Astrocyte (in vitro differentiated cells and primary cell): ENCODE data around the gene ATG9B. TPM values are rescaled to one million over a fixed set of nuclear protein-coding genes. Genes with fewer than 3 reads are reported as not detected.
A peak's percentile ranks its signal among the peaks of the same experiment; 100 is the strongest.

ENCODE experiments used
- DNase-seq: peaks from one replicate; pipeline ENCODE4 v3.0.0-alpha.2; 2010; ENCODE audit warnings: low read depth
- FAIRE-seq: peaks from 2 replicates; lab custom pipeline; 2011; peaks lifted over from hg19 to GRCh38; lab: Jason Lieb, UNC
- H2AFZ ChIP-seq: 2 replicates; pipeline ENCODE4 v1.6.0; 2012; ENCODE audit warnings: low read depth, low read length, inconsistent platforms
- H3K27ac ChIP-seq: 2 replicates; pipeline ENCODE4 v1.5.1; 2011; ENCODE audit warnings: low read depth, low read length, inconsistent platforms
- H3K27me3 ChIP-seq: 2 replicates; pipeline ENCODE4 v1.6.0; 2011; ENCODE audit warnings: low read length, inconsistent platforms; ENCODE audit not compliant: insufficient read depth
- H3K36me3 ChIP-seq: 2 replicates; pipeline ENCODE4 v1.5.1; 2011; ENCODE audit warnings: low read length, inconsistent platforms; ENCODE audit not compliant: insufficient read depth
- H3K4me1 ChIP-seq: 2 replicates; pipeline ENCODE4 v1.5.1; 2011; ENCODE audit warnings: low read length, inconsistent platforms; ENCODE audit not compliant: insufficient read depth
- H3K4me2 ChIP-seq: 2 replicates; pipeline ENCODE4 v1.6.0; 2012; ENCODE audit warnings: low read length, inconsistent platforms
- H3K4me3 ChIP-seq: 2 replicates; pipeline ENCODE4 v1.5.1; 2011; ENCODE audit warnings: low read depth, mild to moderate bottlenecking, low read length, inconsistent platforms; ENCODE audit not compliant: insufficient read depth
- H3K79me2 ChIP-seq: 2 replicates; pipeline ENCODE4 v1.6.0; 2012; ENCODE audit warnings: mild to moderate bottlenecking, low read length, inconsistent platforms; ENCODE audit not compliant: insufficient read depth
- H3K9ac ChIP-seq: 2 replicates; pipeline ENCODE4 v1.6.0; 2012; ENCODE audit warnings: mild to moderate bottlenecking, low read length, inconsistent platforms
- H3K9me3 ChIP-seq: 2 replicates; pipeline ENCODE4 v1.5.1; 2012; ENCODE audit warnings: low read depth, mild to moderate bottlenecking, low read length, inconsistent platforms; ENCODE audit not compliant: insufficient read depth
- H4K20me1 ChIP-seq: 2 replicates; pipeline ENCODE4 v1.6.0; 2012; ENCODE audit warnings: low read length, inconsistent platforms; ENCODE audit not compliant: insufficient read depth
- H3K27ac Mint-ChIP-seq: one replicate; pipeline ENCODE4 v1.8.0; 2021; ENCODE audit warnings: mild to moderate bottlenecking, mixed read lengths; ENCODE audit not compliant: unreplicated experiment
- H3K27me3 Mint-ChIP-seq: one replicate; pipeline ENCODE4 v1.8.0; 2021; ENCODE audit warnings: low read depth, mixed read lengths; ENCODE audit not compliant: unreplicated experiment
- H3K36me3 Mint-ChIP-seq: one replicate; pipeline ENCODE4 v1.8.0; 2021; ENCODE audit warnings: low read depth, mixed read lengths; ENCODE audit not compliant: unreplicated experiment
- H3K4me1 Mint-ChIP-seq: one replicate; pipeline ENCODE4 v1.8.0; 2021; ENCODE audit warnings: low read depth, mixed read lengths; ENCODE audit not compliant: unreplicated experiment
- H3K4me3 Mint-ChIP-seq: one replicate; pipeline ENCODE4 v1.8.0; 2021; ENCODE audit warnings: mild to moderate bottlenecking, moderate library complexity, mixed read lengths; ENCODE audit not compliant: unreplicated experiment
- H3K9me3 Mint-ChIP-seq: one replicate; pipeline ENCODE4 v1.8.0; 2021; ENCODE audit warnings: mild to moderate bottlenecking, mixed read lengths; ENCODE audit not compliant: unreplicated experiment
- CTCF ChIP-seq: IDR thresholded peaks from 2 replicates; pipeline ENCODE4 v1.5.1; 2011; ENCODE audit warnings: low read depth, mild to moderate bottlenecking, inconsistent platforms, low read length, moderate library complexity; ENCODE audit not compliant: insufficient read depth
- EZH2 ChIP-seq: IDR thresholded peaks from 2 replicates; pipeline ENCODE4 v1.6.1; 2012; ENCODE audit warnings: mild to moderate bottlenecking, low read length, inconsistent platforms; ENCODE audit not compliant: insufficient read depth
- total RNA-seq: library from RNA; stranded (reverse); gene quantifications from 2 replicates; pipeline ENCODE4 v1.2.1, GENCODE V29; 2021

ATG9B gene
- total RNA-seq, 1 donor from 2014 or later: 2.2 TPM

DNA sequence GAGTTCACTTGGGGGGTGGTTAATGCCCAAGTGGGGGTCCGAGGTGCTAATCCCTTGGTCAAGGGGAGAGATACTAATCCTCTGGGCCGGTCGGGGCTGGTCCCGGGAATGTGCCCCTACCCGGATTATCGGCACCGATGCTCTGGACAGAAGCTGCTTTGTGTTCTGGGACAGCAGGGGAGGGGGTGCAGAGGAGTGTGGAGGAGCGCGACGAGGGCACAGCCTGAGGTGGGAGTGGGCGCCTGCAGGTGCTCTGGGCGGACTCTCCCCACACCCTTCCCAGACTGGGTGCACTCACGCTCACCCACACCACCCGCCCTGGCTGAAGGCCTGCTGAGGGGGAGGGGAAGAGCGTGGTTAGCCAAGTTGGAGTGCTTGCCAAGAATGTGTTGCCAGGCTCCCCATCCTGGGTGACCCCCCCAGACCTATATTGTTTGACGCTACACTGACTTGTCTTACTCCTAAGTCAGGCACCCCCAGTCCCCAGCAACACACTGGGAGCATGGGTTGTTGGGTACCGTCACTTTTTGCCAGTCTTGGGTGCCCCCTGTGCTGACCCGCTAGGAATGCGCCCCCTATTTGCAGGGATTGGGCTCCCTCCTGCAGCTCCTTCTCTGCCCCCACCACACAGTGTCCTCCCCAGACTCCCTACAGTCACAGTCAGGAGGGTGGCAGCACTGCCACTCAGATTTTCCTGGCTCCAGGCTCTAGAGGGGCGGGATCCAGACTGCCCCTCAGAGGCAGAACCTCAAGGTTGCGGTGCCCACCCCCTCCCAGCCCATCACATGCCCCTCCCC lies 36.3 kb upstream of the ATG9B start:
- Histone ChIP-seq H3K79me2 (peaks cover 51% of the 10 kb centered on the region), H2AFZ (no peak overlapping the region), H3K4me2 (peak overlapping the region; percentile 91), H3K36me3 (peaks cover 6% of the 10 kb centered on the region), H4K20me1 (peaks cover 50% of the 10 kb centered on the region), H3K9ac (peak overlapping the region; percentile 81), H3K27me3 (no peaks in the 10 kb centered on the region), H3K4me3 (peak overlapping the region; percentile 80), H3K27ac (peak overlapping the region; percentile 93), H3K9me3 (no peaks in the 10 kb centered on the region), H3K4me1 (peaks cover 54% of the 10 kb centered on the region)
- FAIRE-seq (no peak), DNase-seq (no peak)
- peaks cover 5% of the 10 kb centered on the region for H3K36me3 Mint-ChIP-seq
- no peaks in the 10 kb centered on the region for H3K27me3 Mint-ChIP-seq
- no peak for TF ChIP-seq CTCF
- TF ChIP-seq EZH2: no peak
- peaks cover 31% of the 10 kb centered on the region for H3K4me1 Mint-ChIP-seq
- H3K9me3 Mint-ChIP-seq: no peaks in the 10 kb centered on the region
- peak overlapping the region; percentile 94 for H3K4me3 Mint-ChIP-seq
- peak overlapping the region; percentile 83 for H3K27ac Mint-ChIP-seq

DNA sequence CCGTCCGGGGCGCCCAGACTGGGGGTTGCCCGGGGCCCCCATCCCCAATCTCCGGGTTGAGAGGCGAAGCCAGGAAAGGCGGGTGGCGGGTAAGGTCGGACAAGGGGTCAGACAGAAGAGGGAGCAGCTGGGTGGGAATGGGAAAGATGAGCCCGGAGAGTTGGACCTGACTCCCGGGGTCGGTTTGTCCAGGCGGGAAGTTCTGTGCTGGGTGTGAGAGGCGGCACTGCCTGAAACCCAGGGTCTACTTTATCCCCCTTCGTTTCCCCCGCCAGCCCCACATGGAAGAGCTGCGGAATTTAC lies 35.8 kb upstream of the ATG9B start:
- Histone ChIP-seq H3K9me3 (no peaks in the 10 kb centered on the region), H3K4me3 (peak overlapping the region; percentile 80), H3K9ac (peak overlapping the region; percentile 81), H3K27me3 (no peaks in the 10 kb centered on the region), H3K27ac (peak overlapping the region; percentile 93), H2AFZ (no peak overlapping the region), H4K20me1 (peaks cover 47% of the 10 kb centered on the region), H3K79me2 (peaks cover 46% of the 10 kb centered on the region), H3K4me2 (peak overlapping the region; percentile 91), H3K36me3 (peaks cover 2% of the 10 kb centered on the region), H3K4me1 (peaks cover 54% of the 10 kb centered on the region)
- Mint-ChIP-seq H3K4me1 (peaks cover 31% of the 10 kb centered on the region), H3K36me3 (peaks cover 5% of the 10 kb centered on the region), H3K4me3 (peak overlapping the region; percentile 94), H3K27me3 (no peaks in the 10 kb centered on the region), H3K27ac (peak overlapping the region; percentile 83), H3K9me3 (no peaks in the 10 kb centered on the region)
- FAIRE-seq (no peak), DNase-seq (no peak)
- TF ChIP-seq EZH2 (no peak), CTCF (no peak)
